ENCODE measurements around the gene PIGC. TPM values are rescaled to one million over a fixed set of nuclear protein-coding genes. Genes with fewer than 3 reads are reported as not detected.
A peak's percentile ranks its signal among the peaks of the same experiment; 100 is the strongest.

The PIGC gene
- total and polyA plus RNA-seq, 10 of the 15 experiments (the other 5 are each of a cell fraction or from before 2014, with no cell fraction given): 11.0 to 37.3 (median 19.6) TPM

DNA sequence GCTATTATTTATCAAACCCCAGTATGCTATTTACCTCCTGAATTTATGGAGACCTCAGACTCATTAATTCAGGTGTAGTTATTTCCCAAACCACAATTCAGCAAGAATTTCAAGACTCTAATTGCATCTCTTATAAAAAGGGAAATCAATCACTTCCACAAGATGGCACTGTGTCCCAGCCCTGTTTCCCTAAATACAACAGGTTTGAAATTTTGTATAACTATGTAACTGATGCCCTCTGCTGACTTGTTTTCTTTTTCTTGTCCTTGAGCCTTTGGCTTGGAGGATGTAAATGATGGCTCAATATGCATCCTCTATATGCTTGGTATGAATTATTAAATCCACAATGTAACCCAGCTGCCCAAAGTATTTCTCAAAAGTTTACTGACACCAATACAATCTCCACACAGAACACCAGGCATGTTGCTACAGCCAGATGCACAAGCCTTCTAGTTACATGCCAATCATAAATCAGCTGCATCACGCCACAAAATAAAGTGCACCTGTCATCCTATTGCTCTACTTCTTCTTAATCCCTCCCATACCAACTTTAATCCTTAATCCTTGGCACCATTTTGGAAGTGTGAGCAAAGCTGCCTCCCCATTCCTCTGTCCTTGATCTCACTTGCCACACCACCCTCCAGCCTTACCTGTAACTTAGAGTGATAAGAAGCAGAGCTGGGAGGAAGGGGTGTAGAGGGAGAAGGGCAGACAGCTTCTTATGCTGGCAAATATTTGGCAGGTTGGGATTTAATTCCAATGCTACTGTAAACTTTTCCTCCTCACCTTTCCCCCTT is 14.3 kb downstream of the PIGC start:
- no TSS peak for BruUV-seq (replicated peaks)
- POLR2A ChIA-PET: no interaction called here
- peaks cover 8% of the 10 kb centered on the region for H3K4me1 ChIP-seq (ENCODE audit: control insufficient read depth, insufficient read depth, low read length)
- no peaks in the 10 kb centered on the region for H4K20me1 ChIP-seq (ENCODE audit: control insufficient read depth, insufficient read depth)
- H2AFZ ChIP-seq (ENCODE audit: control insufficient read depth, low read depth, low read length): no peak overlapping the region; the same call in 1 of the 2 replicates
- no peaks in the 10 kb centered on the region for H3K27me3 ChIP-seq (replicated peaks in 1 of 2; ENCODE audit: control insufficient read depth in 2 of 2, insufficient read depth in 2 of 2, low read length in 1 of 2)
- RAD21 ChIA-PET (ENCODE audit: unreplicated experiment): interaction anchor here (0.6 to 2.5 kb wide), 3 partner anchors 14 to 427 kb away, joined by 3 to 11 read pairs (median 3); partner anchors contain the start of gene PIGC
- intact Hi-C loops (cut with micrococcal nuclease; ENCODE audit: unreplicated experiment): loop anchor here (1.0 to 10.0 kb wide), 3 partner anchors 339 to 625 kb away; no protein-coding TSS in a partner anchor
- peak; percentile 93 for FAIRE-seq
- no peak overlapping the region for H3K9ac ChIP-seq (ENCODE audit: control insufficient read depth, insufficient read depth, low read length)
- CTCF ChIA-PET: interaction anchor here (0.6 to 7.1 kb wide), 20 partner anchors 9 to 916 kb away, joined by 3 to 66 read pairs (median 4); partner anchors contain the start of genes C1orf105 and PIGC
- in situ Hi-C loops (cut with MboI): loop anchor here (5.0 to 25.0 kb wide), 2 partner anchors 432 to 642 kb away; partner anchors contain the start of gene METTL13
- H3K9me3 ChIP-seq (replicated peaks; ENCODE audit: control insufficient read depth, insufficient read depth, low read length): no peaks in the 10 kb centered on the region; the same call in 2 of the 3 replicates
- peak; percentile 34 for DNase-seq (ENCODE audit: low read depth, low spot score)
- no peak overlapping the region for H3K4me3 ChIP-seq
- peak; percentile 56 to 75 (median 65) for TF ChIP-seq CTCF (IDR thresholded peaks at IDR 0.05 in 2 of 3, conservative IDR thresholded peaks at IDR 0.05 in 1 of 3; ENCODE audit: control insufficient read depth in 2 of 3, extremely low read depth in 1 of 3, insufficient read depth in 1 of 3, low read depth in 3 of 3, low read length in 3 of 3)
- no peak for TF ChIP-seq RUNX3 (IDR thresholded peaks at IDR 0.05; ENCODE audit: low read length)
- peak; percentile 67 for TF ChIP-seq RAD21 (IDR thresholded peaks at IDR 0.05; ENCODE audit: insufficient read depth, low read depth, low read length)
- TF ChIP-seq FOXK2 (IDR thresholded peaks at IDR 0.05): no peak
- TF ChIP-seq SMC3 (IDR thresholded peaks at IDR 0.05; ENCODE audit: borderline replicate concordance, low read length): peak; percentile 79
- 0 out of 2 replicates have a peak, but pooled peaks have one; percentile 28 for TF ChIP-seq SMARCA5 (IDR thresholded peaks at IDR 0.05)
- no peak overlapping the region for H3K27ac ChIP-seq (ENCODE audit: control insufficient read depth, insufficient read depth)
- SMC1A ChIA-PET (ENCODE audit: uncharacterized antibody, unreplicated experiment): interaction anchor here (0.9 to 3.2 kb wide), 8 partner anchors 14 to 444 kb away, joined by 3 to 13 read pairs (median 4); partner anchors contain the start of gene PIGC
- peak; percentile 85 for ATAC-seq
- H3K4me2 ChIP-seq (ENCODE audit: control insufficient read depth, insufficient read depth): no peak overlapping the region
- WGBS (ENCODE audit: insufficient coverage, insufficient replicate concordance, low lambda C conversion rate, missing lambda C conversion rate): 94% methylated on average over 1 of the region's 1 CpG
- no peaks in the 10 kb centered on the region for H3K79me2 ChIP-seq (ENCODE audit: control insufficient read depth, insufficient read depth, low read length)
- no peaks in the 10 kb centered on the region for H3K36me3 ChIP-seq (ENCODE audit: control insufficient read depth in 2 of 2, insufficient read depth in 2 of 2, low read length in 1 of 2)

Data from GM12878 (cell line).